Stimulated activated CD4-positive, alpha-beta T cell treated with anti-CD3 and anti-CD28 coated beads, TNF-alpha, amount 100 ng/mL, for 1 hour (primary cell): ENCODE results near the gene IKBIP.
A peak's percentile ranks its signal among the peaks of the same experiment; 100 is the strongest.
"Not testable (repeated sequence)": the region's sequence is repeated elsewhere in the genome, so short reads cannot be mapped to it uniquely, and the experiment has no call there.

Experiments
- DNase-seq, 3 donors: peaks; one replicate each; pipeline ENCODE4 v3.0.0-alpha.2; 2020; ENCODE audit warnings: low read depth in 3 of 3, low spot score in 1 of 3

IKBIP gene

GRCh38 chr12:98644712-98645571 lies at the start of gene IKBIP, which contains the start of gene APAF1:
Gene IKBIP (minus strand): TSS chr12:98644788. CDS start chr12:98644701, 87 bp downstream.
Gene APAF1 (plus strand): TSS chr12:98645290. CDS start chr12:98648360, 3,070 bp downstream.
- DNase-seq = peak; percentile 85 to 95 (median 88)

- DNase-seq = no peak
These were observed 46.8 kb upstream of the IKBIP start for GRCh38 chr12:98691351-98691750.

GRCh38 chr12:98686603-98687002 lies 42.0 kb upstream of the IKBIP start:
- DNase-seq = no peak

GRCh38 chr12:98684199-98684598 lies 39.6 kb upstream of the IKBIP start:
- no peak for DNase-seq

- no peak for DNase-seq
These were observed 35.0 kb upstream of the IKBIP start for GRCh38 chr12:98679611-98680005.

GRCh38 chr12:98678946-98679610 lies 34.5 kb upstream of the IKBIP start:
- no peak for DNase-seq

- no peak for DNase-seq
These were observed 33.8 kb upstream of the IKBIP start for GRCh38 chr12:98678236-98678945.

- no peak for DNase-seq
These were observed 30.3 kb upstream of the IKBIP start for GRCh38 chr12:98674841-98675240.

GRCh38 chr12:98671459-98671858 lies 26.9 kb upstream of the IKBIP start:
- DNase-seq = no peak

- DNase-seq = no peak
These were observed 25.2 kb upstream of the IKBIP start for GRCh38 chr12:98669751-98670150.

GRCh38 chr12:98660521-98660920 lies 15.9 kb upstream of the IKBIP start:
- no peak for DNase-seq

GRCh38 chr12:98656289-98657101 lies 11.9 kb upstream of the IKBIP start:
- no peak for DNase-seq

- DNase-seq = no peak
These were observed 9.4 kb upstream of the IKBIP start for GRCh38 chr12:98653866-98654493.

GRCh38 chr12:98651328-98651727 lies 6.7 kb upstream of the IKBIP start:
- no peak for DNase-seq

- DNase-seq = no peak
These were observed 1.9 kb upstream of the IKBIP start for GRCh38 chr12:98646294-98647090.

- no peak for DNase-seq
These were observed 1.0 kb upstream of the IKBIP start for GRCh38 chr12:98645572-98646067.

GRCh38 chr12:98644433-98644711 lies 216 bp downstream of the IKBIP start:
- DNase-seq = peak in 1 of 3 donors; percentile 13

- DNase-seq = not testable (repeated sequence)
These were observed 1.8 kb downstream of the IKBIP start for GRCh38 chr12:98642801-98643200.

- DNase-seq = no peak
These were observed 5.1 kb downstream of the IKBIP start for GRCh38 chr12:98639491-98639890.

GRCh38 chr12:98638009-98638408 lies 6.6 kb downstream of the IKBIP start:
- no peak for DNase-seq
